OCI-LY3 (cell line): ENCODE measurements around the gene DAB2.

Experiments used
- EZH2phosphoT487 ChIP-seq: fragments of 200-600 bp; shearing (Covaris generic); IDR thresholded peaks from 2 replicates; pipeline ENCODE4 v1.6.1; 2018; ENCODE audit warnings: antibody characterized with exemption, mixed run types, low read depth
- TF ChIP-seq, protein P1 (sequence below): fragments of 200-600, 300-600 bp; sonication (generic); IDR thresholded peaks from 2 replicates; pipeline ENCODE4 v1.5.1; 2014; ENCODE audit warnings: antibody characterized with exemption, low read length, low read depth

GRCh38 chr5:39450487-39450886 lies 25.7 kb upstream of the DAB2 start:
- TF ChIP-seq, protein P1, sequence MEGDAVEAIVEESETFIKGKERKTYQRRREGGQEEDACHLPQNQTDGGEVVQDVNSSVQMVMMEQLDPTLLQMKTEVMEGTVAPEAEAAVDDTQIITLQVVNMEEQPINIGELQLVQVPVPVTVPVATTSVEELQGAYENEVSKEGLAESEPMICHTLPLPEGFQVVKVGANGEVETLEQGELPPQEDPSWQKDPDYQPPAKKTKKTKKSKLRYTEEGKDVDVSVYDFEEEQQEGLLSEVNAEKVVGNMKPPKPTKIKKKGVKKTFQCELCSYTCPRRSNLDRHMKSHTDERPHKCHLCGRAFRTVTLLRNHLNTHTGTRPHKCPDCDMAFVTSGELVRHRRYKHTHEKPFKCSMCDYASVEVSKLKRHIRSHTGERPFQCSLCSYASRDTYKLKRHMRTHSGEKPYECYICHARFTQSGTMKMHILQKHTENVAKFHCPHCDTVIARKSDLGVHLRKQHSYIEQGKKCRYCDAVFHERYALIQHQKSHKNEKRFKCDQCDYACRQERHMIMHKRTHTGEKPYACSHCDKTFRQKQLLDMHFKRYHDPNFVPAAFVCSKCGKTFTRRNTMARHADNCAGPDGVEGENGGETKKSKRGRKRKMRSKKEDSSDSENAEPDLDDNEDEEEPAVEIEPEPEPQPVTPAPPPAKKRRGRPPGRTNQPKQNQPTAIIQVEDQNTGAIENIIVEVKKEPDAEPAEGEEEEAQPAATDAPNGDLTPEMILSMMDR: no peak
- TF ChIP-seq EZH2phosphoT487: no peak
